ENCODE results near the gene MON1B.
A peak's percentile ranks its signal among the peaks of the same experiment; 100 is the strongest.
"Not testable (repeated sequence)": the region's sequence is repeated elsewhere in the genome, so short reads cannot be mapped to it uniquely, and the experiment has no call there.

MON1B gene

DNA sequence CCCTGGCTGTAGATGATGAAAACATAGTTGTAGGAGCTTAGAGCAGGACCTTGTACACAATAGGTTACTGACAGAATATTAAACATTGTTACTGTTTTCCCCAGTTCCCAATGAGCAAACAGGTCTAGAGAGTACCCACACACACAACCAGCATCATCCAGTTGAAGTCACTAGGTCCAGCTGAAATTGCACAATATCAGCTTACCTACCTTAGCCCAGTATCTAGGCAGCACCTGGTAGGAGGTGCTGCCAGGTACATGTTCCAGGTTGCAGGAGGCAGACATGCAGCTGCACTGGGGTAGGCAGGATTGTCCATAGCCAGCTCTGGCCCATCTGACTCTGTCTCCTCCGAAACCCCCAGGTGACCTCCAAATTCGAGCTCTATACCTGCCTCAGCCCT, 6.8 kb downstream of the MON1B start:
- no peak for DNase-seq (ENCODE audit: low spot score)

DNA sequence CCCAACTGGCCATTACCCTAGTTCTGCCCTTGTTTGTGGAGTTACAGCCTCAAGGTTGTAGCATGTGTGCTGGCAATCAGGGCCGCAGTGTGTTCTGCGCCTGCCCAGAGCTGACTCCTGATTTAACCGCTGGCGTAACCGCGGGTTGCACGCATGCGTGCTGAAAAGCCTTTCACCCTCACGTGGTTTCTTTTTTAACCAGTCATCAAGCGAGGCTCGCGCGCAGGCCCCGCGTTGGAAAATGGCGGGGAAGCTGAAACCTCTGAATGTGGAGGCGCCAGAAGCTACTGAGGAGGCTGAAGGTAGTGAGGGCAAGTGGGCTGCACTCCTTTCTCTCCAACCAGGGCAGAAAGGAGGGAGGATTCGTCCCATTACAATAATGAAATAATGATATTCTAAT, 8.2 kb downstream of the MON1B start, which contains the start of gene SYCE1L:
SYCE1L (plus strand) TSS at position 198 of the 400 bp plus-strand sequence; CDS start at position 242, 44 bp downstream.
- no peak for DNase-seq (ENCODE audit: low spot score)

GRCh38 chr16:77206533-77206932, 15.5 kb downstream of the MON1B start:
- no peak for DNase-seq (ENCODE audit: low spot score)

DNA sequence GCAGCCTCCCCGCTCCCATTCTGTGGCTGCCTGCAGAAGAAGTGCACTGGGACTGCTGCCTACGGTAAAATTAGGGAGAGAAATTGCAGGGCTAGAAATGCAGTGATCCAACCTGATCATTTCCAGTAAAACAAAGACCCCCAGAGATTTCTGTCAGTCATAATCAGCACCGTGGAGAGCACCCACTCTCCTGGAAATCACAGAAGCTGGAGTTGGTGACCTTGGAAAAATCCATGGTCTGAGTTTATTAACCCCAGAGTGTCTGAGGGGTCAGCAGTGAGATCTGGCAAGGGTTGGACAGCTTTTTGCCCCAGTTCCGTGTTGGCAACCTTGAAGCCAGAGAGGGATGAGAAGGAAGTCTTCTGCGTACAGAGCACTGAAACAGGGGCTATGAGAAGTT, 16.0 kb downstream of the MON1B start:
- no peak for DNase-seq (ENCODE audit: low spot score)

- no peak for DNase-seq (ENCODE audit: low spot score)
These were observed 17.4 kb downstream of the MON1B start for GRCh38 chr16:77208382-77208781.

GRCh38 chr16:77211880-77212740, 21.1 kb downstream of the MON1B start:
- peak; percentile 42 for DNase-seq (ENCODE audit: low spot score)

GRCh38 chr16:77212741-77213541, 22.0 kb downstream of the MON1B start:
- peak; percentile 68 for DNase-seq (ENCODE audit: low spot score)

DNA sequence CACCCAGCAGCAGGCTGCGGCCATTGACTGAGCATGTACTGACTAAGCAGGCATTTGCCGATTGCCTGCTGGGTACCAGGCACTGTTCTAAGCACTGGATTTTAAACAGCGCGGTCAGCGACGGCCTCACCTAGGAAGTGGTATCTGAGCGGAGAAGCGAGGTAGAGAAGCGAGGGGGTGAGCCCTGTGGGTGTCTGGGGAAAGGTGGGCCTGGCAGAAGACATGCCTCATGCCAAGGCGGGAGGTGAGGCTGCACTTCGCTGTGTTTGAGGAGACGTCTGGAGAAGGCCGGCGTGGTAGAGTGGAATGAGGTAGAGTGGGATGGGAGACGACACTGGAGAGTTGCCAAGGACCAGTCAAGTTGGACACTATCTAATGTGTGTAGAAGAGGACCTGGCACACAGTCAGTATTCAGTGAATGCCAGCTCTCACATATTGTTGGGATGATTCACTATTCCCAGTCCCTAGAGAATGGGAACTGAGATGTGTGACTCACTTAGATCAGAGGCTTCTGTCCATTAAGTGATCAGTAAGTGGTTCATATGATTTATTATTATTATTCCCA, 22.6 kb downstream of the MON1B start:
- peak; percentile 68 for DNase-seq (ENCODE audit: low spot score)

DNA sequence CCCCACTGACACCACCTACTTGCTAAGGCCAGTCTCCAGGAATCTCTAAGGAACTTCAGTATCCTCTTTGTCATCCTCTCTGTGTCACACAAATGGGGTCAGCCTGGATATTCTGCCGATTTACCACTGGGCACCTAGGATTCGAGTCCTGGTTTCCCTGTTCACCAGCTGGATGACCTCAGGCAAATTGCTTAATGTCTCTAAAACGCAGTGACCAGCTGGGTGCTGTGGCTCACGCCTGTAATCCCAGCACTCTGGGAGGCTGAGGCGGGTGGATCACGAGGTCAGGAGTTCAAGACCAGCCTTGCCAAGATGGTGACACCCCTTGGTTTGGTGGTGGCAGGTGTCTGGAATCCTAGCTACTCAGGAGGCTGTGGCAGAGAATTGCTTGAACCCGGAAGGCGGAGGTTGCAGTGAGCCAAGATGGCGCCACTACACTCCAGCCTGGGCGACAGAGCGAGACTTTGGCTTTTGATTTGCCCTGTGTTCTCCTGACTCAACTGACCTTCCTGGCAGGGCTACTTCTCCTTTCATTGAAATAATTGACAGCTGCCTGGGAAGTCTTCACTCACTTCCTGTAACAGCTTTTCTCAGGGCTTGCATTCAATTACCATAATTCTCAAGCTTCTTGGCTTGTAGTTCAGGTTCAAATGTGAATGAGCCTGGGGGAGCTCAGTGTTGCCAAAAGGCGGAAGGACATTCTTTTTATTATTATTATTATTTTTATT, 23.6 kb downstream of the MON1B start:
- DNase-seq (ENCODE audit: low spot score): no peak

GRCh38 chr16:77219437-77219836, 28.4 kb downstream of the MON1B start:
- DNase-seq (ENCODE audit: low spot score): no peak

- DNase-seq (ENCODE audit: low spot score): no peak
These were observed 29.4 kb downstream of the MON1B start for GRCh38 chr16:77220427-77220826.

- DNase-seq (ENCODE audit: low spot score): peak; percentile 36
These were observed 30.5 kb downstream of the MON1B start for GRCh38 chr16:77221482-77221881.

DNA sequence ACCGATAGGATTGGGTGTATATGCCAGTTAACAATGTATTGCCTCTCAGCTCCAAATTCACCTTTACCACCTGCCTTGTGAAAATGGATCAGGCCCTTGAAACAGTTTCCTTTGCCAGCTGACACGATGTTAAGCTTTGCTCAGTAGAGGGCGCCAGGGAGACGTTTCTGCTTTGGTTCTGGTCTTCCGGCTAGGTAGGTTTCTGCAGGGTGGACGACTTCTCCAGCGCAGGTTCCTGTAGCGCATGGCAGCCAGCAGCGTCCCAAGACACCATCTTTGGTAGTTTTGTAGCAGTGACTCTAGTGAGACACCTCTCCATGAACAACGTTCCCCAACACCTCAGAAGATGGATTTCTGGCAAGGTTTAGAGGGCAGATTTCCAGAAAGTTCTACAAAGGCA, 32.2 kb downstream of the MON1B start:
- DNase-seq (ENCODE audit: low spot score): no peak

DNA sequence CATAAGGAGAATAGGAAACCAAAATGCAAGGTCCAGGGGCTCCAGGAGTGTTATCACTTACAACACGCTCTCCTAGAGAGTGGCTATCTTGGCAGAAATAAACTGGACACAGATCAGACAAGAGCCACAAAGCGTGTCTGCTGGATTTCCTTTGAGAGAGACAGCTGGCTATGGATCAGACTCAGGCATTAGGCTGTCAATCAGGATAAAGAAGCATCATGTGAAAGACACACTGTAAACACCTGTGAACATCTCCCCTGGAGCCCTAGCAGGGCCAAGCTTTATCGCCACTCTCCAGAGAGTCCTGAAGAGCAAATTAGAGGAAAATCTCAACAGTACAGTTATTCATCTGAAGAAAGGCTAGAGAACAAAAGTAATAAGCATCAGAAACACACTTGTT, 34.2 kb downstream of the MON1B start:
- no peak for DNase-seq (ENCODE audit: low spot score)

DNA sequence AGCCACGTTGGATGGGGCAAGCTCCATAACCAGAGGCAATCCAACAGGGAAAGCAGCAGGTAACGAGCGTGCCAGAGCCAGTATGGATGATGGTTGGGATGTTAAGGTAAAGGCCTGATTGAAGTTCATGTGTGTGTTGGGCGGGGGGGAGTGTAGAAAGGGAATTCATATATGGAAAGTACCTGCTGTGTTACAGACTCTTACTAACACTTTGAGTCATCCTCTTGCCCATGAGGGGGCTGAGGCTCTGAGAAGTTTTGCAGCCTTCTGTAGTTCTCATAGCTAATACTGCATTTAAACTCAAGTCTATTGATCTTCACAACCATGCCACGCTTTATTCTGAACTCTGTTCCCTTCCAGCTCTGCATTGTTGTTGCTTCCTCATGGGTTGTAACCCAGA, 36.8 kb downstream of the MON1B start:
- no peak for DNase-seq (ENCODE audit: low spot score)

DNA sequence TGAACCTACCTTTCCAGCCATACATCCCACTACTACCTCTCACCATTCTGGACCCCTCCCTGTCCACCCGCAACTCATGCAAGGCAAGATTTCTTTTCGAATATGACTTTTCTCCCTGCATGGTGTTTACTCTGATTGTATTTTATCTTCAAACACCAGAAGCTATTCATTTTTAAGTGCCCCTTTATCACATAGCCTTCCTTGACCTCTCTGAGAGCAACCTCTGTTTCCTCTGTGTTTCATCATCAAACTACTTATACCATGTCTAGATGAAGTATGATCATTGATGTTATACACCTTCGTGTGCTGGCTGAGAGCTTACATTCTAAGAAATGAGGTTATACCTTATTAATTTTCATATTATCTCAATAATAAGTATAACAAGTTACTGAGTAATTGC, 40.1 kb downstream of the MON1B start:
- DNase-seq (ENCODE audit: low spot score): no peak

DNA sequence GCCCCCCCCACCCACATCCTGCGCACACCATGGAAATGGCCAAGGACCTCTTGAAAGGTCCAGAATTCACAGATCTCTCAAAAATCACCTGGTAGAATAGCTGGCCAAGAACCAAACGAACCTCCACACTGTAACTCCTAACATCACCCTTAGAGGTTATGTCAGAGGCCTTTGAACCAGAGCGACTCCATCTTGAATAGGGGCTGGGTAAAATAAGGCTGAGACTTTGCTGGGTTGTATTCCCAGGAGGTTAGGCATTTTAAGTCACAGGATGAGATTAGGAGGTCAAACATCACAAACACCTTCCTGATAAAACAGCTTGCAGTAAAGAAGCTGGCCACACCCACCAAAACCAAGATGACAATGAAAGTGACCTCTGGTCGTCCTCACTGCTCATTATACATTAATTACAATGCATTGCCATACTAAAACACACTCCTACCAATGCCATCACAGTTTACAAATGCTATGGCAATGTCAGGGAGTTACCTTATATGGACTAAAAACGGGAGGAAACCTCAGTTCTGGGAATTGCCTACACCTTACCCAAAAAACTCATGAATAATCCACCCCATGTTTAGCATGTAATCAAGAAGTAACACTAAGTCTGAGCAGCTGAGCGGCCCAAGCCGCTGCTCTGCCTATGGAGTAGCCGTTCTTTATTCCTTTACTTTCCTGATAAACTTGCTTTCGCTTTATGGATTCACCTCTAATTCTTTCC, 43.0 kb downstream of the MON1B start:
- DNase-seq (ENCODE audit: low spot score): no peak

- no peak for DNase-seq (ENCODE audit: low spot score)
These were observed 43.6 kb downstream of the MON1B start for GRCh38 chr16:77234611-77235010.

GRCh38 chr16:77236063-77236511, 45.1 kb downstream of the MON1B start:
- DNase-seq (ENCODE audit: low spot score): peak; percentile 92

DNA sequence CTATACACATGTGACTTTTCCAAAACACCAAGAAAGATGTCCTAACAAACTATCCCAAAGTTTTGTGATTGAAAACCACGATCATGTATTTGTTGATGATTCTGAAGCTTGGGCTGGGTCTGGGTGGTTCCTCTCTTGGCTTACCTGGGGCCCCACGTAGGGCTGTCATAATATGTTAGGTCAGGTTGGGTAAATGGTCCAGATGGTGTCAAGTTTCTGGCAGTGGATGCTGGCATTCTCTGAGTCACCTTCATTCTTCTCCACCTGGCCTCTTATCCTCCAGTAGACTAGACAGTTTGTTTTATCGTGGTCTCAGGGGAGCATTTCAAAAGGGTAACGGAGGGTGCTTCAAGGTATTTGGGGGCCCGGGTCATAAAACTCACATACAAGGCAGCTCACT, 47.6 kb downstream of the MON1B start:
- no peak for DNase-seq (ENCODE audit: low spot score)

DNA sequence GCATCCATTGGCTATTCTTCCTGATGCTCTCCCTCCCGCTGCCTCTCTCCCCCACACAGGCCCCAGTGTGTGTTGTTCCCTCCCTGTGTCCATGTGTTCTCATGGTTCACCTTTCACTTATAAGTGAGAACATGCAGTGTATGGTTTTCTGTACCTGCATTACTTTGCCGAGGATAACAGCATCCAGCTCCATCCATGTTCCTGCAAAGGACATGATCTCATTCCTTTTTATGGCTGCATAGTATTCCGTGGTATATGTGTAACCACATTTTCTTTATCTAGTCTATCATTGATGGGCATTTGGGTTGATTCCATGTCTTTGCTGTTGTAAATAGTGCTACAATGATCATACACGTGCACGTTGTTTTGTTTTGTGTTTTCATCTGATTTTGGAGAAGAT, 51.5 kb downstream of the MON1B start:
- not testable (repeated sequence) for DNase-seq (ENCODE audit: low spot score)

Measured in GM03348 (cell line).